HG03432 (cell line): ENCODE results near the gene BRPF3.

Experiments used
- ATAC-seq: cut with Tn5 transposase; IDR thresholded peaks from one replicate; pipeline ENCODE4 v1.9.1; 2021; ENCODE audit warnings: mild to moderate bottlenecking, moderate library complexity; ENCODE audit not compliant: unreplicated experiment

The BRPF3 gene

GRCh38 chr6:36266913-36267644 is 70.5 kb downstream of the BRPF3 start:
- ATAC-seq, result no peak

GRCh38 chr6:36267731-36268477 is 71.4 kb downstream of the BRPF3 start:
- ATAC-seq, result no peak

GRCh38 chr6:36268478-36269275 is 72.1 kb downstream of the BRPF3 start:
- no peak for ATAC-seq

GRCh38 chr6:36269834-36270705 is 73.5 kb downstream of the BRPF3 start, which contains the start of gene PNPLA1:
Gene PNPLA1, plus strand, starts transcription at chr6:36270060. Its CDS starts 400 bp downstream, at chr6:36270460.
- ATAC-seq, result no peak

GRCh38 chr6:36272234-36272633 is 75.7 kb downstream of the BRPF3 start:
- no peak for ATAC-seq

- no peak for ATAC-seq
These were observed 76.5 kb downstream of the BRPF3 start for GRCh38 chr6:36273067-36273466.

- no peak for ATAC-seq
These were observed 77.4 kb downstream of the BRPF3 start for GRCh38 chr6:36273802-36274514.

GRCh38 chr6:36276581-36277536 is 80.3 kb downstream of the BRPF3 start:
- ATAC-seq, result no peak

GRCh38 chr6:36277946-36278470 is 81.5 kb downstream of the BRPF3 start:
- no peak for ATAC-seq

GRCh38 chr6:36280467-36280866 is 83.9 kb downstream of the BRPF3 start:
- no peak for ATAC-seq

GRCh38 chr6:36280983-36281382 is 84.4 kb downstream of the BRPF3 start:
- no peak for ATAC-seq
